Measurements from ENCODE around the gene MYH7.

DNA sequence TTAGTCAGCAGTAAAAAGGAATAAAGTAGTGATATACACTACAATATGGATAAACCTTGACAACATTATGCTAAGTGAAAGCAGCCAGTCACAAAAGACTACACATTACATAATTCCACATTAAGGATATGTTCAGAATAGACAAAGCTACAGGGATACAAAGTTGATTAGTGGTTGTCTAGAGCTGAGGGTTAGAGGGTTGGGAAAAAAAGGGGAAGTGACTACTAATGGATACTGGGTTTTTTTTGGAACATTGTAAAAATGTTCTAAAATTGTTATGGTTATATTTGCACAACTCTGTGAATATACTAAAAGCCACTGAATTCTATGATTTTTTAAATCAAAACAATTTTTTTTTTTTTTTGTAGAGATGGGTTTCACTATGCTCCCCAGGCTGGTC is 29.2 kb upstream of the MYH7 start:
- TF ChIP-seq, protein P1, sequence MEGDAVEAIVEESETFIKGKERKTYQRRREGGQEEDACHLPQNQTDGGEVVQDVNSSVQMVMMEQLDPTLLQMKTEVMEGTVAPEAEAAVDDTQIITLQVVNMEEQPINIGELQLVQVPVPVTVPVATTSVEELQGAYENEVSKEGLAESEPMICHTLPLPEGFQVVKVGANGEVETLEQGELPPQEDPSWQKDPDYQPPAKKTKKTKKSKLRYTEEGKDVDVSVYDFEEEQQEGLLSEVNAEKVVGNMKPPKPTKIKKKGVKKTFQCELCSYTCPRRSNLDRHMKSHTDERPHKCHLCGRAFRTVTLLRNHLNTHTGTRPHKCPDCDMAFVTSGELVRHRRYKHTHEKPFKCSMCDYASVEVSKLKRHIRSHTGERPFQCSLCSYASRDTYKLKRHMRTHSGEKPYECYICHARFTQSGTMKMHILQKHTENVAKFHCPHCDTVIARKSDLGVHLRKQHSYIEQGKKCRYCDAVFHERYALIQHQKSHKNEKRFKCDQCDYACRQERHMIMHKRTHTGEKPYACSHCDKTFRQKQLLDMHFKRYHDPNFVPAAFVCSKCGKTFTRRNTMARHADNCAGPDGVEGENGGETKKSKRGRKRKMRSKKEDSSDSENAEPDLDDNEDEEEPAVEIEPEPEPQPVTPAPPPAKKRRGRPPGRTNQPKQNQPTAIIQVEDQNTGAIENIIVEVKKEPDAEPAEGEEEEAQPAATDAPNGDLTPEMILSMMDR (IDR thresholded peaks at IDR 0.05), result no peak
- no peak for TF ChIP-seq POLR2A (IDR thresholded peaks at IDR 0.05)

Data from thyroid gland (tissue), 4 donors.